8988T (cell line): ENCODE data around the gene SMC4.
"Not testable (repeated sequence)": the region's sequence is repeated elsewhere in the genome, so short reads cannot be mapped to it uniquely, and the experiment has no call there.

ENCODE experiments used
- DNase-seq: peaks from one replicate; pipeline ENCODE4 v3.0.0; 2011

SMC4 gene

GRCh38 chr3:160399125-160400029 lies at the start of gene SMC4, which contains the start of gene IFT80:
SMC4 (plus strand) TSS chr3:160399650; CDS start chr3:160400827, 1,177 bp downstream.
IFT80 (minus strand) TSS chr3:160399225; CDS start chr3:160384600, 14,625 bp downstream.
- peak; percentile 68 for DNase-seq

GRCh38 chr3:160355826-160356225 lies 43.6 kb upstream of the SMC4 start:
- DNase-seq: no peak

GRCh38 chr3:160362896-160363295 lies 36.6 kb upstream of the SMC4 start:
- not testable (repeated sequence) for DNase-seq

GRCh38 chr3:160365869-160366522 lies 33.5 kb upstream of the SMC4 start:
- DNase-seq: no peak

GRCh38 chr3:160368804-160369203 lies 30.6 kb upstream of the SMC4 start:
- no peak for DNase-seq

- no peak for DNase-seq
Observed at GRCh38 chr3:160369784-160370183, 29.7 kb upstream of the SMC4 start.

GRCh38 chr3:160370987-160371857 lies 28.2 kb upstream of the SMC4 start:
- no peak for DNase-seq

- DNase-seq: no peak
Observed at GRCh38 chr3:160372780-160373179, 26.7 kb upstream of the SMC4 start.

GRCh38 chr3:160373655-160374054 lies 25.8 kb upstream of the SMC4 start:
- DNase-seq: no peak

GRCh38 chr3:160374472-160374871 lies 25.0 kb upstream of the SMC4 start:
- no peak for DNase-seq

- DNase-seq: no peak
Observed at GRCh38 chr3:160374925-160375324, 24.5 kb upstream of the SMC4 start.

GRCh38 chr3:160376681-160377080 lies 22.8 kb upstream of the SMC4 start:
- DNase-seq: no peak

- DNase-seq: no peak
Observed at GRCh38 chr3:160378331-160379109, 20.9 kb upstream of the SMC4 start.

GRCh38 chr3:160379628-160380214 lies 19.7 kb upstream of the SMC4 start:
- DNase-seq: no peak

- DNase-seq: no peak
Observed at GRCh38 chr3:160381470-160381869, 18.0 kb upstream of the SMC4 start.

GRCh38 chr3:160384639-160385318 lies 14.7 kb upstream of the SMC4 start:
- DNase-seq: no peak

GRCh38 chr3:160390565-160391138 lies 8.8 kb upstream of the SMC4 start:
- no peak for DNase-seq

- DNase-seq: no peak
Observed at GRCh38 chr3:160392798-160393197, 6.7 kb upstream of the SMC4 start.

GRCh38 chr3:160393346-160394008 lies 6.0 kb upstream of the SMC4 start:
- no peak for DNase-seq

- no peak for DNase-seq
Observed at GRCh38 chr3:160394009-160394392, 5.4 kb upstream of the SMC4 start.
